Measurements from ENCODE around the gene PAX5.

DNA sequence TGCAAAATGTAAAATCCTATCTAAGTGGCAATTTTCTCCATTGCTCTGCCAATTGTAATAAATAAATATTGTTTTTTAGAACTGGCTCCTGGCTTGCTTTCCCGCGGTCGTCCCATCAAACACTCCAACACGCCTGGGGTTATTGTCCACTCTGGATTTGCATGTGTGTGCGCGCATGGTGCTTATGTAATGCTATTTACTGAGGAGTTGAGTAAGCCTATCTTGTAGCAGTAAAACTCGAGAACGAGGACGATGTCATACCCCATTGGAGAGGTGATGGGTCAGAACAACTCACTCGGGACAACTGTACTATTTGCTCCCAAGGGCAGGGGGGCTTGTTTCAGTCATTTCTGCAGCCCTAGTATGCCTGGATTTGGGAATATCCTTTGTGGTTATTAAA, 220.9 kb downstream of the PAX5 start:
- TF ChIP-seq, protein P1, sequence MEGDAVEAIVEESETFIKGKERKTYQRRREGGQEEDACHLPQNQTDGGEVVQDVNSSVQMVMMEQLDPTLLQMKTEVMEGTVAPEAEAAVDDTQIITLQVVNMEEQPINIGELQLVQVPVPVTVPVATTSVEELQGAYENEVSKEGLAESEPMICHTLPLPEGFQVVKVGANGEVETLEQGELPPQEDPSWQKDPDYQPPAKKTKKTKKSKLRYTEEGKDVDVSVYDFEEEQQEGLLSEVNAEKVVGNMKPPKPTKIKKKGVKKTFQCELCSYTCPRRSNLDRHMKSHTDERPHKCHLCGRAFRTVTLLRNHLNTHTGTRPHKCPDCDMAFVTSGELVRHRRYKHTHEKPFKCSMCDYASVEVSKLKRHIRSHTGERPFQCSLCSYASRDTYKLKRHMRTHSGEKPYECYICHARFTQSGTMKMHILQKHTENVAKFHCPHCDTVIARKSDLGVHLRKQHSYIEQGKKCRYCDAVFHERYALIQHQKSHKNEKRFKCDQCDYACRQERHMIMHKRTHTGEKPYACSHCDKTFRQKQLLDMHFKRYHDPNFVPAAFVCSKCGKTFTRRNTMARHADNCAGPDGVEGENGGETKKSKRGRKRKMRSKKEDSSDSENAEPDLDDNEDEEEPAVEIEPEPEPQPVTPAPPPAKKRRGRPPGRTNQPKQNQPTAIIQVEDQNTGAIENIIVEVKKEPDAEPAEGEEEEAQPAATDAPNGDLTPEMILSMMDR (IDR thresholded peaks at IDR 0.05), result no peak
- TF ChIP-seq POLR2A (IDR thresholded peaks at IDR 0.05), result no peak
